HCT116 (cell line): ENCODE data around the gene CD248. TPM values are rescaled to one million over a fixed set of nuclear protein-coding genes. Genes with fewer than 3 reads are reported as not detected.

ENCODE experiments used
- ATAC-seq: fragments of 200-7000 bp; cut with Tn5 transposase; 2 replicates; pipeline ENCODE4 v1.9.1; 2020; ENCODE audit warnings: mild to moderate bottlenecking, moderate library complexity
- BruUV-seq: library from RNA; stranded (reverse); fragments of 400-500 nt; replicated peaks from 2 replicates; lab custom pipeline; 2021; lab: Mats Ljungman, UMichigan
- CTCF ChIA-PET: fragments of 300-600 bp; sonication (Branson Sonifier 250); formaldehyde crosslinking; loops from one replicate; lab custom pipeline; 2021; ENCODE audit warnings: antibody characterized with exemption; lab: Charles Lee
- POLR2A ChIA-PET: fragments of 300-600, 350-600 bp; sonication (Branson Sonifier 250); formaldehyde crosslinking; loops from one replicate; lab custom pipeline; 2021; ENCODE audit warnings: antibody characterized with exemption; lab: Charles Lee
- RAD21 ChIA-PET, 2 experiments: fragments of 300-600 bp; sonication (Branson Sonifier 250); formaldehyde crosslinking; loops; one replicate each; lab custom pipeline; 2023; ENCODE audit warnings: low total read pairs in 2 of 2; ENCODE audit not compliant: uncharacterized antibody in 2 of 2, unreplicated experiment in 2 of 2, low non-redundant PET in 1 of 2; lab: Charles Lee
- DNase-seq: peaks from one replicate; pipeline ENCODE4 v3.0.0-alpha.2; 2010; ENCODE audit warnings: low read depth, low spot score
- H2AFZ ChIP-seq: fragments of 200-600 bp; shearing (Covaris generic), sonication (generic); 2 replicates; pipeline ENCODE4 v1.6.1; 2017; ENCODE audit warnings: low read depth, mixed run types, mixed read lengths, antibody characterized with exemption, low read length; ENCODE audit not compliant: poor library complexity, severe bottlenecking
- H3K27ac ChIP-seq: 2 replicates; pipeline ENCODE4 v1.5.1; 2012; ENCODE audit warnings: low read depth, low read length
- H3K27me3 ChIP-seq: fragments of 200-600 bp; sonication (generic); 2 replicates; pipeline ENCODE4 v1.6.1; 2016; ENCODE audit warnings: mixed run types, low read length, mixed read lengths; ENCODE audit not compliant: insufficient read depth
- H3K36me3 ChIP-seq, 2 experiments: fragments of 200-500 bp in 1 of 2; fragments of 200-600 bp in 1 of 2; sonication (Bioruptor generic) in 1 of 2; sonication (generic) in 1 of 2; 2 replicates each; pipeline versions ENCODE4 v1.5.1 to v1.6.1; 2014 to 2016; ENCODE audit warnings: low read length in 2 of 2, inconsistent platforms in 1 of 2, mixed read lengths in 1 of 2, mixed run types in 1 of 2; ENCODE audit not compliant: insufficient read depth in 2 of 2, control insufficient read depth in 1 of 2
- H3K4me1 ChIP-seq, 2 experiments: fragments of 200-600 bp in 1 of 2; sonication (generic) in 1 of 2; 2 replicates each; pipeline versions ENCODE4 v1.5.1 to v1.6.1; 2012 to 2017; ENCODE audit warnings: low read length in 2 of 2, inconsistent platforms in 1 of 2, mild to moderate bottlenecking in 1 of 2, mixed read lengths in 1 of 2, mixed run types in 1 of 2, moderate library complexity in 1 of 2; ENCODE audit not compliant: insufficient read depth in 2 of 2, control insufficient read depth in 1 of 2
- H3K4me2 ChIP-seq: fragments of 200-600 bp; sonication (generic); 2 replicates; pipeline ENCODE4 v1.6.1; 2017; ENCODE audit warnings: mixed run types, low read length, mixed read lengths
- H3K4me3 ChIP-seq, 2 experiments: fragments of 200-600 bp in 1 of 2; sonication (generic) in 1 of 2; replicated peaks in 1 of 2; 2 replicates each; pipeline ENCODE4 v1.5.1; 2011 to 2016; ENCODE audit warnings: low read length in 2 of 2, control low read depth in 1 of 2, low read depth in 1 of 2, mild to moderate bottlenecking in 1 of 2, mixed read lengths in 1 of 2, mixed run types in 1 of 2
- H3K79me2 ChIP-seq: fragments of 200-600 bp; sonication (generic); 2 replicates; pipeline ENCODE4 v1.6.1; 2017; ENCODE audit warnings: mild to moderate bottlenecking, mixed run types, low read length, moderate library complexity, mixed read lengths; ENCODE audit not compliant: insufficient read depth
- H3K9ac ChIP-seq: fragments of 200-600 bp; sonication (generic); 2 replicates; pipeline ENCODE4 v1.6.1; 2016; ENCODE audit warnings: low read length, mixed read lengths
- H3K9me2 ChIP-seq: fragments of 200-600 bp; sonication (generic), shearing (Covaris generic); 2 replicates; pipeline ENCODE4 v1.6.1; 2017; ENCODE audit warnings: mixed run types, mild to moderate bottlenecking, moderate library complexity; ENCODE audit not compliant: insufficient read depth
- H3K9me3 ChIP-seq, 2 experiments: fragments of 200-500 bp in 1 of 2; fragments of 200-600 bp in 1 of 2; sonication (Bioruptor generic) in 1 of 2; sonication (generic) in 1 of 2; 2 replicates each; pipeline ENCODE4 v1.6.1; 2014 to 2017; ENCODE audit warnings: low read length in 2 of 2, mixed read lengths in 2 of 2, inconsistent platforms in 1 of 2, low read depth in 1 of 2, mild to moderate bottlenecking in 1 of 2, mixed run types in 1 of 2, moderate library complexity in 1 of 2; ENCODE audit not compliant: control insufficient read depth in 1 of 2, insufficient read depth in 1 of 2
- H4K20me1 ChIP-seq: fragments of 200-600 bp; sonication (generic), shearing (Covaris generic); 2 replicates; pipeline ENCODE4 v1.6.1; 2017; ENCODE audit warnings: mixed run types, mild to moderate bottlenecking, moderate library complexity; ENCODE audit not compliant: insufficient read depth
- EGR1 ChIP-seq: IDR thresholded peaks from 2 replicates; pipeline ENCODE4 v1.6.1; 2012; ENCODE audit warnings: low read depth
- ELF1 ChIP-seq: IDR thresholded peaks from 2 replicates; pipeline ENCODE4 v1.6.1; 2012; ENCODE audit warnings: low read depth, borderline replicate concordance
- JUND ChIP-seq: IDR thresholded peaks from 2 replicates; pipeline ENCODE4 v1.6.1; 2012
- POLR2A ChIP-seq: IDR thresholded peaks from 2 replicates; pipeline ENCODE4 v1.7.0; 2011; ENCODE audit warnings: borderline replicate concordance; ENCODE audit not compliant: insufficient read depth, insufficient read length; ENCODE audit errors: extremely low read depth
- RAD21 ChIP-seq: IDR thresholded peaks from 2 replicates; pipeline ENCODE4 v1.6.1; 2012; ENCODE audit warnings: low read depth, mild to moderate bottlenecking
- ZNF274 ChIP-seq: fragments of 200-500 bp; sonication (Bioruptor generic); IDR thresholded peaks from 2 replicates; pipeline ENCODE4 v1.6.1; 2014; ENCODE audit warnings: mild to moderate bottlenecking, low read depth, low read length, inconsistent platforms
- intact Hi-C: fragments of 100-400 bp; cut with micrococcal nuclease; formaldehyde crosslinking; loops from 2 replicates; pipeline ENCODE4 v1.10.0; 2022
- total RNA-seq: library from RNA; stranded (reverse); gene quantifications from one replicate; pipeline ENCODE4 v1.2.1, GENCODE V29; 2021; ENCODE audit not compliant: unreplicated experiment

The CD248 gene
- total RNA-seq, 1 experiment from 2014 or later, result 0.32 TPM

DNA sequence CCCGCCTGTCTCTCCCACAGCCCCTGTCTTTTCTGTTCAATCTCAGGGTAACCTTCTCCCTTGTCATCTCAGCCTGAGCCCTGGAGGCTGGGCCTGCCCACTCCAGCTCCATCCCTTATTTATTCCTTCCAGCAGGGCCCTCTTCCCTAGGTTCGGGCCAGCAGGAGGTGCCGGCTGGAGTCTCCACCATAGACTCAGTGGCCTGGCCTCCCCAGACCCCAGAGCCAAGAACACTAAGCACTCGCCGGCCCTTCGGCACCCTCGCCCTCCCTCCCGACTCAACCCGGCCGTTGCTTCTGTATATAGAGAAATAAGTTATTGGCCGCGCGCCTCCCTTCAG lies 49.8 kb downstream of the CD248 start:
- Histone ChIP-seq H3K4me2 (peak overlapping the region; percentile 70), H3K4me3 (peak overlapping the region; percentile 93 to 99), H3K27me3 (no peaks in the 10 kb centered on the region), H2AFZ (no peak overlapping the region), H3K9ac (peak overlapping the region; percentile 85), H3K27ac (peak overlapping the region; percentile 69), H3K36me3 (peaks cover 10 to 14% of the 10 kb centered on the region in 2 experiments), H3K9me3 (no peaks in the 10 kb centered on the region), H3K9me2 (no peaks in the 10 kb centered on the region), H4K20me1 (no peaks in the 10 kb centered on the region), H3K79me2 (peaks cover 29% of the 10 kb centered on the region), H3K4me1 (peaks cover 6 to 26% of the 10 kb centered on the region in 2 experiments)
- intact Hi-C loops, result no loop called here
- ATAC-seq (peak; percentile 26), DNase-seq (no peak)
- no TSS peak for BruUV-seq
- ChIA-PET POLR2A (interaction anchor here (0.6 to 2.3 kb wide), 5 partner anchors 12 to 131 kb away, joined by 3 to 18 read pairs (median 6); partner anchors contain the start of gene YIF1A), CTCF (interaction anchor here (0.5 to 2.6 kb wide), 4 partner anchors 11 to 46 kb away, joined by 3 to 9 read pairs (median 8); partner anchors contain the start of gene YIF1A), RAD21 (no interaction called here)
- TF ChIP-seq ELF1 (no peak), POLR2A (no peak), EGR1 (no peak), JUND (no peak), RAD21 (no peak)

DNA sequence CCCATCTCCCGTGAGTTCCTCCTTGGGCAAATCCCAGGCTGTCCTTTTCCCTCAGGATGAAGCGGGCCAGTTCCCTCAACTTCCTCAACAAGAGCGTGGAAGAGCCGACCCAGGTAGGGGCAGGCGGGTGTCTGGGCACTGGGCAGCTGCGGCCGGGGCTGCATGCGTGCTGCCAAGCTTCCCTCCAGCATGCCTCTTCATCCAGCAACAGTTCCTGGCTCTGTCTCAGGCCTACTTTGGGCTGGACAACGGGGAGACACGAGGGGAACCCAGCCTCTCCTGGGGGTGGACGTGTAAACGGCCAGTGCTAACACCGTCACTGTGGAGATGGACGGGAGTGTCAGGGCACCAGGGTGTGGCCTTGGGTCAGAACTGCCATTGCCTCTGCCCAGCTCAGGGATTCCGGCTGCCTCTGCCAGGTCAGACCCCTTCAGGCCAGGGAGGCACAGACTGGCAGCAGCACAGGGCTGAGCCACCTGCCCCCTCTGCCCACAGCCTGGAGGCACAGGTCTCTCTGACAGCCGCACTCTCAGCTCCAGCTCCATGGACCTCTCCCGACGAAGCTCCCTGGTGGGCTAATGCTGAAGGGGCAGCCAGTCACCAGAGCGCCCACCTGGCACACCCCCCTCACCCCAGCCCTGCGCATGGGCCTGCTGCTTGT lies 50.3 kb downstream of the CD248 start:
- ATAC-seq, result no peak
- peak overlapping the region; percentile 85 for H3K9ac ChIP-seq

More for the DNA sequence above, 50.3 kb downstream of the CD248 start:
- Histone ChIP-seq H3K4me1 (peaks cover 6 to 26% of the 10 kb centered on the region in 2 experiments), H3K27ac (peak overlapping the region; percentile 69; the same call in 1 of the 2 replicates), H3K9me3 (no peaks in the 10 kb centered on the region), H3K27me3 (no peaks in the 10 kb centered on the region), H3K4me2 (peak overlapping the region; percentile 70), H2AFZ (no peak overlapping the region), H4K20me1 (no peaks in the 10 kb centered on the region), H3K79me2 (peaks cover 24% of the 10 kb centered on the region), H3K4me3 (peak overlapping the region; percentile 93 to 99), H3K36me3 (peaks cover 9 to 12% of the 10 kb centered on the region in 2 experiments; a peak in 3 of 4 replicates), H3K9me2 (no peaks in the 10 kb centered on the region)
- POLR2A ChIA-PET, result interaction anchor here (1.9 to 2.3 kb wide), 2 partner anchors 12 to 46 kb away, joined by 6 to 18 read pairs; no protein-coding TSS in a partner anchor
- intact Hi-C loops, result no loop called here
- no peak for DNase-seq
- BruUV-seq, result no TSS peak
- RAD21 ChIA-PET, result no interaction called here
- TF ChIP-seq JUND, result no peak
- TF ChIP-seq ZNF274, result no peak
- CTCF ChIA-PET, result interaction anchor here (2.6 kb wide), 1 partner anchor 23 kb away, joined by 8 read pairs; the partner anchor contains the start of gene YIF1A
